Loucy (cell line): ENCODE results near the gene DPH6.
"Not testable (repeated sequence)": the region's sequence is repeated elsewhere in the genome, so short reads cannot be mapped to it uniquely, and the experiment has no call there.

Source experiments
- H2AFZ ChIP-seq: fragments of 200-600 bp; sonication (generic); 2 replicates; pipeline ENCODE4 v1.6.0; 2016; ENCODE audit warnings: antibody characterized with exemption, mild to moderate bottlenecking, low read length, moderate library complexity
- H3F3A ChIP-seq: fragments of 200-600 bp; 2 replicates; pipeline ENCODE4 v1.6.0; 2016; ENCODE audit warnings: antibody characterized with exemption, low read depth, mild to moderate bottlenecking
- H3K27me3 ChIP-seq: fragments of 200-600 bp; sonication (generic); 2 replicates; pipeline ENCODE4 v1.6.1; 2014; ENCODE audit warnings: low read length, mild to moderate bottlenecking; ENCODE audit not compliant: insufficient read depth, poor library complexity, severe bottlenecking
- H3K36me3 ChIP-seq: fragments of 200-600 bp; sonication (generic); 2 replicates; pipeline ENCODE4 v1.6.1; 2016; ENCODE audit warnings: low read length; ENCODE audit not compliant: insufficient read depth
- H3K4me1 ChIP-seq: fragments of 200-600 bp; sonication (generic); 2 replicates; pipeline ENCODE4 v1.5.1; 2014; ENCODE audit warnings: low read length, mild to moderate bottlenecking; ENCODE audit not compliant: insufficient read depth, poor library complexity, severe bottlenecking
- H3K4me2 ChIP-seq: fragments of 200-600 bp; sonication (generic); 2 replicates; pipeline ENCODE4 v1.6.0; 2014; ENCODE audit warnings: antibody characterized with exemption, low read length, low read depth, mild to moderate bottlenecking; ENCODE audit not compliant: poor library complexity, severe bottlenecking
- H3K4me3 ChIP-seq: fragments of 200-600 bp; sonication (generic); 2 replicates; pipeline ENCODE4 v1.5.1; 2014; ENCODE audit warnings: low read length, mild to moderate bottlenecking, mixed read lengths; ENCODE audit not compliant: poor library complexity, severe bottlenecking
- H3K79me2 ChIP-seq: fragments of 200-600 bp; sonication (generic); 2 replicates; pipeline ENCODE4 v1.6.1; 2014; ENCODE audit warnings: low read length; ENCODE audit not compliant: insufficient read depth
- H3K9ac ChIP-seq: fragments of 200-600 bp; sonication (generic); 2 replicates; pipeline ENCODE4 v1.6.0; 2014; ENCODE audit warnings: mild to moderate bottlenecking, low read depth, low read length, moderate library complexity; ENCODE audit not compliant: poor library complexity, severe bottlenecking
- H3K9me2 ChIP-seq: fragments of 200-600 bp; sonication (generic); replicated peaks from 2 replicates; pipeline ENCODE4 v1.6.1; 2016; ENCODE audit warnings: low read depth, low read length, mixed read lengths
- H3K9me3 ChIP-seq: fragments of 200-600 bp; sonication (generic); 2 replicates; pipeline ENCODE4 v1.6.1; 2014; ENCODE audit warnings: mild to moderate bottlenecking, antibody characterized with exemption, low read length, low read depth; ENCODE audit not compliant: insufficient read depth
- H4K20me1 ChIP-seq: fragments of 200-600 bp; sonication (generic); 2 replicates; pipeline ENCODE4 v1.6.0; 2014; ENCODE audit warnings: antibody characterized with exemption, low read length, mild to moderate bottlenecking; ENCODE audit not compliant: insufficient read depth, poor library complexity, severe bottlenecking
- CTCF ChIP-seq: fragments of 200-600 bp; sonication (generic); conservative IDR thresholded peaks from 2 replicates; pipeline ENCODE4 v1.5.1; 2014; ENCODE audit warnings: mild to moderate bottlenecking, antibody characterized with exemption, low read length
- EZH2phosphoT487 ChIP-seq: fragments of 200-600 bp; IDR thresholded peaks from 2 replicates; pipeline ENCODE4 v1.6.1; 2018; ENCODE audit warnings: antibody characterized with exemption, mild to moderate bottlenecking, moderate library complexity, borderline replicate concordance

Gene DPH6

GRCh38 chr15:35330048-35330695, 215.8 kb downstream of the DPH6 start:
- Histone ChIP-seq H3K79me2 (no peaks in the 10 kb centered on the region), H2AFZ (no peak overlapping the region), H3K36me3 (no peaks in the 10 kb centered on the region), H4K20me1 (no peaks in the 10 kb centered on the region), H3F3A (no peaks in the 10 kb centered on the region), H3K27me3 (no peaks in the 10 kb centered on the region), H3K9me3 (no peaks in the 10 kb centered on the region), H3K4me3 (no peak overlapping the region), H3K4me2 (no peak overlapping the region), H3K9me2 (no peaks in the 10 kb centered on the region), H3K9ac (no peak overlapping the region), H3K4me1 (no peaks in the 10 kb centered on the region)
- TF ChIP-seq CTCF (no peak), EZH2phosphoT487 (no peak)

GRCh38 chr15:35329521-35329961, 216.4 kb downstream of the DPH6 start:
- H3K36me3 ChIP-seq: no peaks in the 10 kb centered on the region
- H3K9ac ChIP-seq: no peak overlapping the region
- H3K79me2 ChIP-seq: no peaks in the 10 kb centered on the region
- H3K4me3 ChIP-seq: no peak overlapping the region
- TF ChIP-seq EZH2phosphoT487: no peak
- TF ChIP-seq CTCF: no peak
- no peaks in the 10 kb centered on the region for H3K27me3 ChIP-seq
- no peak overlapping the region for H3K4me2 ChIP-seq
- H4K20me1 ChIP-seq: no peaks in the 10 kb centered on the region
- no peak overlapping the region for H2AFZ ChIP-seq
- no peaks in the 10 kb centered on the region for H3K4me1 ChIP-seq
- H3F3A ChIP-seq: no peaks in the 10 kb centered on the region
- no peaks in the 10 kb centered on the region for H3K9me2 ChIP-seq
- no peaks in the 10 kb centered on the region for H3K9me3 ChIP-seq

- not testable (repeated sequence) for H3K36me3 ChIP-seq, H3F3A ChIP-seq, H2AFZ ChIP-seq, H3K4me1 ChIP-seq, H3K4me3 ChIP-seq, H3K9me3 ChIP-seq, H3K9me2 ChIP-seq, H4K20me1 ChIP-seq, H3K79me2 ChIP-seq, H3K9ac ChIP-seq, H3K4me2 ChIP-seq, H3K27me3 ChIP-seq
Measured at GRCh38 chr15:35328836-35329235, 217.1 kb downstream of the DPH6 start.

- Histone ChIP-seq H4K20me1 (no peaks in the 10 kb centered on the region), H3K4me3 (no peak overlapping the region), H3F3A (no peaks in the 10 kb centered on the region), H3K9me3 (no peaks in the 10 kb centered on the region), H3K9me2 (no peaks in the 10 kb centered on the region), H2AFZ (no peak overlapping the region), H3K36me3 (no peaks in the 10 kb centered on the region), H3K4me2 (no peak overlapping the region), H3K4me1 (no peaks in the 10 kb centered on the region), H3K79me2 (no peaks in the 10 kb centered on the region), H3K27me3 (no peaks in the 10 kb centered on the region), H3K9ac (no peak overlapping the region)
- TF ChIP-seq CTCF (no peak), EZH2phosphoT487 (no peak)
Measured at GRCh38 chr15:35327789-35328188, 218.2 kb downstream of the DPH6 start.
